GM12878 (cell line): ENCODE measurements around the gene TLR9. TPM values are rescaled to one million over a fixed set of nuclear protein-coding genes. Genes with fewer than 3 reads are reported as not detected.

Experiments used
- EGR1 ChIP-seq, 2 experiments: IDR thresholded peaks; 1 replicate in 1 of 2; 2 replicates in 1 of 2; pipeline ENCODE4 v1.6.1; 2011 to 2012; ENCODE audit warnings: low read depth in 2 of 2, low read length in 2 of 2, borderline replicate concordance in 1 of 2, mild to moderate bottlenecking in 1 of 2, moderate library complexity in 1 of 2
- EP300 ChIP-seq, 2 experiments: fragments of 150-350 bp in 1 of 2; IDR thresholded peaks; 2 replicates each; pipeline ENCODE4 v1.6.1; 2011 to 2012; ENCODE audit warnings: low read depth in 2 of 2, low read length in 2 of 2, borderline replicate concordance in 1 of 2, improper control_type of control experiment in 1 of 2, inconsistent platforms in 1 of 2; ENCODE audit not compliant: control insufficient read depth in 1 of 2
- EZH2 ChIP-seq: IDR thresholded peaks from 2 replicates; pipeline ENCODE4 v1.6.1; 2012; ENCODE audit warnings: low read depth, mild to moderate bottlenecking, control low read depth, inconsistent platforms, low read length, borderline replicate concordance; ENCODE audit not compliant: control insufficient read depth
- GATAD2B ChIP-seq: fragments of 450-650 bp; conservative IDR thresholded peaks from 2 replicates; pipeline ENCODE4 v1.6.1; 2017; ENCODE audit warnings: low read depth, mild to moderate bottlenecking, moderate library complexity
- MLLT1 ChIP-seq: fragments of 450-650 bp; IDR thresholded peaks from 2 replicates; pipeline ENCODE4 v1.6.1; 2016; ENCODE audit warnings: mild to moderate bottlenecking
- MTA2 ChIP-seq: fragments of 450-650 bp; IDR thresholded peaks from 2 replicates; pipeline ENCODE4 v1.6.1; 2016; ENCODE audit warnings: low read depth, mild to moderate bottlenecking, moderate library complexity
- NR2C1 ChIP-seq: fragments of 450-650 bp; IDR thresholded peaks from 2 replicates; pipeline ENCODE4 v1.6.1; 2017; ENCODE audit warnings: antibody characterized with exemption, mild to moderate bottlenecking, moderate library complexity
- PKNOX1 ChIP-seq: fragments of 450-650 bp; IDR thresholded peaks from 2 replicates; pipeline ENCODE4 v1.6.1; 2016; ENCODE audit warnings: mild to moderate bottlenecking
- POLR2A ChIP-seq: IDR thresholded peaks from 2 replicates; pipeline ENCODE4 v1.6.1; 2011; ENCODE audit warnings: low read depth, mild to moderate bottlenecking, low read length
- POLR2AphosphoS5 ChIP-seq: IDR thresholded peaks from 2 replicates; pipeline ENCODE4 v1.6.1; 2011; ENCODE audit warnings: mild to moderate bottlenecking, low read length, inconsistent platforms
- POU2F2 ChIP-seq: IDR thresholded peaks from 3 replicates; pipeline ENCODE4 v1.6.1; 2011; ENCODE audit warnings: low read depth, mild to moderate bottlenecking, low read length, borderline replicate concordance
- RAD51 ChIP-seq: fragments of 450-650 bp; IDR thresholded peaks from 2 replicates; pipeline ENCODE4 v1.6.1; 2016; ENCODE audit warnings: moderate library complexity, mild to moderate bottlenecking, inconsistent platforms
- RFX5 ChIP-seq: IDR thresholded peaks from 2 replicates; pipeline ENCODE4 v1.6.1; 2011; ENCODE audit warnings: low read depth, low read length, improper control_type of control experiment
- SMAD5 ChIP-seq: IDR thresholded peaks from 2 replicates; pipeline ENCODE4 v1.6.1; 2016; ENCODE audit warnings: antibody characterized with exemption, low read depth
- STAT3 ChIP-seq: IDR thresholded peaks from 2 replicates; pipeline ENCODE4 v1.6.1; 2011; ENCODE audit warnings: low read depth, low read length, improper control_type of control experiment
- TCF3 ChIP-seq: IDR thresholded peaks from 2 replicates; pipeline ENCODE4 v1.6.1; 2012; ENCODE audit warnings: low read depth, mild to moderate bottlenecking, low read length, borderline replicate concordance; ENCODE audit not compliant: insufficient read depth
- TCF7 ChIP-seq: IDR thresholded peaks from 2 replicates; pipeline ENCODE4 v1.6.1; 2014; ENCODE audit warnings: antibody characterized with exemption, borderline replicate concordance
- ZNF207 ChIP-seq: fragments of 450-650 bp; IDR thresholded peaks from 2 replicates; pipeline ENCODE4 v1.6.1; 2014; ENCODE audit warnings: antibody characterized with exemption, mild to moderate bottlenecking, borderline replicate concordance
- ZNF687 ChIP-seq: fragments of 450-650 bp; IDR thresholded peaks from 2 replicates; pipeline ENCODE4 v1.6.1; 2017; ENCODE audit warnings: mild to moderate bottlenecking, moderate library complexity
- polyA plus RNA-seq, 11 experiments: library from polyadenylated mRNA; depleted of rRNA in 4 of 11; unstranded in 6 of 11; stranded (reverse) in 5 of 11; fragments of >200 nt; fragmentation: Nextera tagmentation in 4 of 11; fragmentation: Illumina TruSeq in 1 of 11; extraction: Ambion mirVana in 4 of 11; extraction: Trizol in 1 of 11; gene quantifications; 1 replicate in 1 of 11; 2 replicates in 10 of 11; pipeline versions ENCODE4 v1.2.1 to v1.2.3, GENCODE V29; 2011 to 2016; ENCODE audit warnings: inconsistent platforms in 2 of 11, missing spikeins in 2 of 11, low read depth in 1 of 11
- total RNA-seq, 4 experiments: library from RNA; depleted of rRNA in 3 of 4; stranded (reverse); fragments of >200 nt in 3 of 4; fragmentation: Illumina TruSeq in 1 of 4; extraction: Trizol in 1 of 4; gene quantifications; 2 replicates each; pipeline versions ENCODE4 v1.2.1 to v1.2.3, GENCODE V29; 2013 to 2021
- TF ChIP-seq, protein P1 (sequence below): fragments of 150-350 bp; IDR thresholded peaks from 2 replicates; pipeline ENCODE4 v1.6.1; 2014; ENCODE audit warnings: mild to moderate bottlenecking, low read depth, low read length
- TF ChIP-seq, protein P2 (sequence below): IDR thresholded peaks from 2 replicates; pipeline ENCODE4 v1.6.1; 2011; ENCODE audit warnings: low read depth, mild to moderate bottlenecking, low read length, moderate library complexity, borderline replicate concordance; ENCODE audit errors: extremely low read depth

TLR9 gene
- total and polyA plus RNA-seq, 10 of the 15 experiments (the other 5 are each of a cell fraction or from before 2014, with no cell fraction given), result 0.10 to 4.8 (median 0.53) TPM; not detected in 1

- peak in 1 of 2 experiments; percentile 43; a peak in 1 of 3 replicates for TF ChIP-seq EGR1 (IDR thresholded peaks at IDR 0.05; ENCODE audit: borderline replicate concordance in 1 of 2, low read depth in 2 of 2, low read length in 2 of 2)
- peak; percentile 55; the same call in 1 of the 2 replicates for TF ChIP-seq SMAD5
- TF ChIP-seq EP300 (IDR thresholded peaks at IDR 0.05; ENCODE audit: borderline replicate concordance in 1 of 2, control insufficient read depth in 1 of 2, low read depth in 2 of 2, low read length in 2 of 2), result peak in 1 of 2 experiments; percentile 51; a peak in 1 of 4 replicates
- TF ChIP-seq STAT3, result no peak
- TF ChIP-seq POLR2AphosphoS5, result peak; percentile 66
- TF ChIP-seq RAD51, result no peak
- no peak for TF ChIP-seq TCF7
- no peak for TF ChIP-seq RFX5
- TF ChIP-seq, protein P1, sequence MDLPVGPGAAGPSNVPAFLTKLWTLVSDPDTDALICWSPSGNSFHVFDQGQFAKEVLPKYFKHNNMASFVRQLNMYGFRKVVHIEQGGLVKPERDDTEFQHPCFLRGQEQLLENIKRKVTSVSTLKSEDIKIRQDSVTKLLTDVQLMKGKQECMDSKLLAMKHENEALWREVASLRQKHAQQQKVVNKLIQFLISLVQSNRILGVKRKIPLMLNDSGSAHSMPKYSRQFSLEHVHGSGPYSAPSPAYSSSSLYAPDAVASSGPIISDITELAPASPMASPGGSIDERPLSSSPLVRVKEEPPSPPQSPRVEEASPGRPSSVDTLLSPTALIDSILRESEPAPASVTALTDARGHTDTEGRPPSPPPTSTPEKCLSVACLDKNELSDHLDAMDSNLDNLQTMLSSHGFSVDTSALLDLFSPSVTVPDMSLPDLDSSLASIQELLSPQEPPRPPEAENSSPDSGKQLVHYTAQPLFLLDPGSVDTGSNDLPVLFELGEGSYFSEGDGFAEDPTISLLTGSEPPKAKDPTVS, result no peak
- TF ChIP-seq NR2C1, result no peak
- TF ChIP-seq ZNF207, result no peak
- no peak for TF ChIP-seq ZNF687
- peak; percentile 80 for TF ChIP-seq POLR2A
- TF ChIP-seq PKNOX1, result peak; percentile 39; the same call in 1 of the 2 replicates
- no peak for TF ChIP-seq EZH2
- peak; percentile 99 for TF ChIP-seq POU2F2
- TF ChIP-seq, protein P2, sequence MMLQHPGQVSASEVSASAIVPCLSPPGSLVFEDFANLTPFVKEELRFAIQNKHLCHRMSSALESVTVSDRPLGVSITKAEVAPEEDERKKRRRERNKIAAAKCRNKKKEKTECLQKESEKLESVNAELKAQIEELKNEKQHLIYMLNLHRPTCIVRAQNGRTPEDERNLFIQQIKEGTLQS, result no peak
- TF ChIP-seq GATAD2B, result peak; percentile 16
- peak; percentile 56 for TF ChIP-seq MTA2
- TF ChIP-seq MLLT1, result peak; percentile 27; the same call in 1 of the 2 replicates
- peak; percentile 73 for TF ChIP-seq TCF3
Observed at GRCh38 chr3:52225452-52226228, at the start of gene TLR9 (continued).
